Caco-2 (cell line): ENCODE data around the gene RAP1GAP2. TPM values are rescaled to one million over a fixed set of nuclear protein-coding genes. Genes with fewer than 3 reads are reported as not detected.
"Not testable (repeated sequence)": the region's sequence is repeated elsewhere in the genome, so short reads cannot be mapped to it uniquely, and the experiment has no call there.

Experiments
- BruUV-seq: library from RNA; stranded (reverse); fragments of 400-500 nt; replicated peaks from 2 replicates; lab custom pipeline; 2021; lab: Mats Ljungman, UMichigan
- CTCF ChIA-PET: fragments of 300-600 bp; sonication (Branson Sonifier 250); formaldehyde crosslinking; loops from one replicate; lab custom pipeline; 2022; ENCODE audit warnings: antibody characterized with exemption; lab: Charles Lee
- POLR2A ChIA-PET: fragments of 300-600 bp; sonication (Branson Sonifier 250); formaldehyde crosslinking; loops from one replicate; lab custom pipeline; 2022; ENCODE audit warnings: antibody characterized with exemption; lab: Charles Lee
- DNase-seq, 2 experiments: peaks; one replicate each; pipeline versions ENCODE4 v3.0.0 to v3.0.0-alpha.2; 2020 to 2022
- H3K27me3 ChIP-seq: replicated peaks from 2 replicates; pipeline ENCODE4 v1.6.0; 2011; ENCODE audit warnings: low read length; ENCODE audit not compliant: control insufficient read depth, insufficient read depth
- H3K36me3 ChIP-seq: 2 replicates; pipeline ENCODE4 v1.5.1; 2011; ENCODE audit warnings: low read length; ENCODE audit not compliant: control insufficient read depth, insufficient read depth
- H3K4me1 ChIP-seq: fragments of 250-450 bp; sonication (Bioruptor Pico); 2 replicates; pipeline ENCODE4 v1.5.1; 2020; ENCODE audit warnings: mild to moderate bottlenecking
- H3K4me3 ChIP-seq: 2 replicates; pipeline ENCODE4 v1.5.1; 2011; ENCODE audit warnings: low read depth, mild to moderate bottlenecking, control low read depth, low read length
- H3K9me3 ChIP-seq: fragments of 250-450 bp; sonication (Bioruptor Pico); 2 replicates; pipeline ENCODE4 v1.5.1; 2020; ENCODE audit warnings: mild to moderate bottlenecking, moderate library complexity
- H3K27ac Mint-ChIP-seq: one replicate; pipeline ENCODE4 v1.8.0; 2022; ENCODE audit warnings: mixed read lengths; ENCODE audit not compliant: unreplicated experiment
- H3K27me3 Mint-ChIP-seq: one replicate; pipeline ENCODE4 v1.8.0; 2022; ENCODE audit warnings: mixed read lengths; ENCODE audit not compliant: insufficient read depth, unreplicated experiment
- H3K36me3 Mint-ChIP-seq: one replicate; pipeline ENCODE4 v1.8.0; 2022; ENCODE audit warnings: mild to moderate bottlenecking, mixed read lengths; ENCODE audit not compliant: insufficient read depth, unreplicated experiment
- H3K4me1 Mint-ChIP-seq: one replicate; pipeline ENCODE4 v1.8.0; 2022; ENCODE audit warnings: low read depth, mixed read lengths; ENCODE audit not compliant: unreplicated experiment
- H3K4me3 Mint-ChIP-seq: one replicate; pipeline ENCODE4 v1.8.0; 2022; ENCODE audit warnings: mild to moderate bottlenecking, moderate library complexity, mixed read lengths; ENCODE audit not compliant: unreplicated experiment
- H3K9me3 Mint-ChIP-seq: one replicate; pipeline ENCODE4 v1.8.0; 2022; ENCODE audit warnings: mixed read lengths; ENCODE audit not compliant: unreplicated experiment
- CTCF ChIP-seq, 2 experiments: fragments of 200-600 bp in 1 of 2; IDR thresholded peaks; 1 replicate in 1 of 2; 2 replicates in 1 of 2; pipeline versions ENCODE4 v1.5.1 to v1.8.0; 2011 to 2022; ENCODE audit warnings: antibody characterized with exemption in 1 of 2, control low read depth in 1 of 2, inconsistent platforms in 1 of 2, low read depth in 1 of 2, low read length in 1 of 2, mild to moderate bottlenecking in 1 of 2, moderate library complexity in 1 of 2; ENCODE audit not compliant: insufficient read depth in 1 of 2, severe bottlenecking in 1 of 2, unreplicated experiment in 1 of 2
- intact Hi-C: fragments of 100-400 bp; cut with micrococcal nuclease; formaldehyde crosslinking; loops from one replicate; pipeline ENCODE4 v1.10.0; 2022; ENCODE audit not compliant: unreplicated experiment
- total RNA-seq: library from RNA; stranded (reverse); gene quantifications from 2 replicates; pipeline ENCODE4 v1.2.3, GENCODE V29; 2022

RAP1GAP2 gene
- total RNA-seq, 1 experiment from 2014 or later = 45.3 TPM

- H3K9me3 Mint-ChIP-seq = no peaks in the 10 kb centered on the region
These were observed 200.8 kb downstream of the RAP1GAP2 start for GRCh38 chr17:2996810-2997670.

DNA sequence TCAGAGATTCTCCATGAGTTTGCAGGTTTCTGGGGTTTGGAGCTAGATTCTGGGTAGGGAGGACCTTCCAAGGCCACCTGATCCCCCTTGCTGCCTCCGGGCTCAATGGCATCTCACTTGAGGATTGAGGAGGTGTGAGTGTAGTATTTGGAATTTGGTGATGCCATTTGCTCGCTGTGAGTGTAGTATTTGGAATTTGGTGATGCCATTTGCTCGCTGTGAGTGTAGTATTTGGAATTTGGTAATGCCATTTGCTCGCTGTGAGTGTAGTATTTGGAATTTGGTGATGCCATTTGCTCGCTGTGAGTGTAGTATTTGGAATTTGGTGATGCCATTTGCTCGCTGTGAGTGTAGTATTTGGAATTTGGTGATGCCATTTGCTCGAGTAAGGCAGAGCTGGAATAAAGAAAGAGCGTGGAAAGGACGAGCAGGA lies 202.2 kb downstream of the RAP1GAP2 start:
- H3K4me3 ChIP-seq, POLR2A ChIA-PET, H3K4me1 ChIP-seq, H3K27me3 ChIP-seq, BruUV-seq, H3K27ac Mint-ChIP-seq, intact Hi-C loops, H3K27me3 Mint-ChIP-seq, H3K4me1 Mint-ChIP-seq, DNase-seq, H3K4me3 Mint-ChIP-seq, H3K9me3 ChIP-seq, H3K9me3 Mint-ChIP-seq, H3K36me3 ChIP-seq: not testable (repeated sequence)
- peaks cover 53% of the 10 kb centered on the region for H3K36me3 Mint-ChIP-seq
- CTCF ChIA-PET = interaction anchor here (0.7 kb wide), 1 partner anchor 969 kb away, joined by 4 read pairs; no protein-coding TSS in a partner anchor

More at GRCh38 chr17:2996810-2997670, 200.8 kb downstream of the RAP1GAP2 start:
- ChIA-PET POLR2A (no interaction called here), CTCF (no interaction called here)
- H3K36me3 ChIP-seq = peaks cover 3% of the 10 kb centered on the region
- no peak overlapping the region for H3K27ac Mint-ChIP-seq
- no TSS peak for BruUV-seq
- DNase-seq = no peak
- intact Hi-C loops = no loop called here
- no peak overlapping the region for H3K4me3 ChIP-seq
- H3K4me1 Mint-ChIP-seq = no peaks in the 10 kb centered on the region
- no peak for TF ChIP-seq CTCF (IDR thresholded peaks at IDR 0.05; ENCODE audit: insufficient read depth in 1 of 2, low read depth in 1 of 2, low read length in 1 of 2, severe bottlenecking in 1 of 2, unreplicated experiment in 1 of 2)
- no peaks in the 10 kb centered on the region for H3K27me3 ChIP-seq
- no peaks in the 10 kb centered on the region for H3K4me1 ChIP-seq
- H3K9me3 ChIP-seq = no peaks in the 10 kb centered on the region
- H3K36me3 Mint-ChIP-seq = peaks cover 44% of the 10 kb centered on the region
- no peak overlapping the region for H3K4me3 Mint-ChIP-seq
- H3K27me3 Mint-ChIP-seq = no peaks in the 10 kb centered on the region

DNA sequence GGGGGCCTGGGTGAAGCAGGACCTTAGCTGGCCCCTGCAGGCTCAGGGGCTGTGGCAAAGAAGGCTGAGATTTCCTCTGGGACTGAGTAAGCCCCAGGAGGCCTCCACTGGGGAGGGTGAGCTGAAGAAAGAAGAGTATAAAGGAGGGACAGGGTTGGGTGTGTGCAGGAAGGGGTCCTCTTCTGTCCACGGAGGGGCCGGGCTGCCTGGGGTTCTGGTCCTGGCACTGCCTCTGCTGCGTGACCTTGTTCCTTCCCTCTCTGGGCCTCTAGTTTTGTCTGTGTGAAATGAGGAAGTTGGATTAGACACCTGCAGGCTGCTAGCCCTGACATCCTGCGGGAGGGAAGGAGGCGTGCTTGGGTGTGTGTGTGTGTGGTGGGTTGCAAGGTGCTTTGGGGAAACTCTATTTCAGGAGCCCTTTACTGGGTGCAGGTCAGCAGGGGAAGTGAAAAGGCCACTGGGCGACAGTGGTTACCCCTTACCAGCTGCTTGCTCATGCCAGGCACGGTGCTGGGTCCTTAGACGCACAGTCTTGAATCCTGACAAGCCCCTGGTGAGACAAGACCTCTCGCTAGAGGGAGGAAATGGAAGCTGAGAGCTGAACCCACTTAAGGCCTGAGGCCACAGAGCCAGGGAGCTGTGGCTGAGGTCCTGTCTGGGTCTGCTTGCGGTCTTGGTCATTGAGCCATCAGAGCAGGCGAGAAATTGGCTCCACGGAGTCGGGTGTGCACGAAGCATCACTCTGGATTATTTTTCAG lies 206.5 kb downstream of the RAP1GAP2 start:
- intact Hi-C loops = no loop called here
- H3K27me3 Mint-ChIP-seq = no peaks in the 10 kb centered on the region
- H3K4me3 Mint-ChIP-seq = no peak overlapping the region
- peaks cover 1% of the 10 kb centered on the region for H3K36me3 ChIP-seq
- H3K36me3 Mint-ChIP-seq = peaks cover 37% of the 10 kb centered on the region
- H3K4me1 Mint-ChIP-seq = no peaks in the 10 kb centered on the region
- ChIA-PET POLR2A (no interaction called here), CTCF (no interaction called here)
- no peaks in the 10 kb centered on the region for H3K9me3 Mint-ChIP-seq
- BruUV-seq = no TSS peak
- no peaks in the 10 kb centered on the region for H3K27me3 ChIP-seq
- H3K9me3 ChIP-seq = no peaks in the 10 kb centered on the region
- H3K4me1 ChIP-seq = no peaks in the 10 kb centered on the region
- DNase-seq = no peak
- no peak for TF ChIP-seq CTCF (IDR thresholded peaks at IDR 0.05; ENCODE audit: insufficient read depth in 1 of 2, low read depth in 1 of 2, low read length in 1 of 2, severe bottlenecking in 1 of 2, unreplicated experiment in 1 of 2)
- H3K27ac Mint-ChIP-seq = no peak overlapping the region
- no peak overlapping the region for H3K4me3 ChIP-seq
